IPS-18c (cell line): Measurements from ENCODE around the gene NLRP10.
"Not testable (repeated sequence)": the region's sequence is repeated elsewhere in the genome, so short reads cannot be mapped to it uniquely, and the experiment has no call there.

Source experiments
- H3K4me3 ChIP-seq: 2 replicates; pipeline ENCODE4 v1.7.0; 2013; ENCODE audit warnings: low read depth, mild to moderate bottlenecking, low read length, moderate library complexity; ENCODE audit not compliant: insufficient read depth
- H3K9me3 ChIP-seq: one replicate; pipeline ENCODE4 v1.6.1; 2013; ENCODE audit warnings: mild to moderate bottlenecking, low read length, moderate library complexity; ENCODE audit not compliant: control insufficient read depth, insufficient read depth

Gene NLRP10

DNA sequence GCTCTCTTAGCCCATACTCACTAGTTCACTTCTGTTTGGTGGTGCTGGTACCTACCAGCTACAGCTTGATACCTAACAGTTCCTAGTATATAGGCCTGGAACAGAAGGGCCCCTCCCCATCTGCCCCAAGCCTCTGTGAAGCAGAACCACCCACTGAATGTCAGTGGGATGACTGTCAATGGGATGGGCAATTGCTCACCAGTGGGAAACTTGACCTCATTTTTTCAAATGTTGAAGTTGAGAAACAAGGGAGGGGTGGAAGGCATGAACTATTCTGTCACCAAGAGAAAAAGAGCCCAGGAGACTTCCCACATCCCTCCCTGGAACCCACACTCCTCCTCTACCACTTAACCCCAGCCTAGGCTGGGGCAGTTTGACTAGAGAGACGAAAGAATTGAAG, at the start of gene NLRP10:
NLRP10 (minus strand) TSS at position 62 of the 400 bp plus-strand sequence. CDS start 1,952 bp downstream, outside the sequence.
- H3K9me3 ChIP-seq = peaks cover 3% of the 10 kb centered on the region
- H3K4me3 ChIP-seq = no peak within 1 kb of the TSS

GRCh38 chr11:8013833-8014232, 48.6 kb upstream of the NLRP10 start:
- Histone ChIP-seq H3K9me3 (no peaks in the 10 kb centered on the region), H3K4me3 (no peak overlapping the region)

DNA sequence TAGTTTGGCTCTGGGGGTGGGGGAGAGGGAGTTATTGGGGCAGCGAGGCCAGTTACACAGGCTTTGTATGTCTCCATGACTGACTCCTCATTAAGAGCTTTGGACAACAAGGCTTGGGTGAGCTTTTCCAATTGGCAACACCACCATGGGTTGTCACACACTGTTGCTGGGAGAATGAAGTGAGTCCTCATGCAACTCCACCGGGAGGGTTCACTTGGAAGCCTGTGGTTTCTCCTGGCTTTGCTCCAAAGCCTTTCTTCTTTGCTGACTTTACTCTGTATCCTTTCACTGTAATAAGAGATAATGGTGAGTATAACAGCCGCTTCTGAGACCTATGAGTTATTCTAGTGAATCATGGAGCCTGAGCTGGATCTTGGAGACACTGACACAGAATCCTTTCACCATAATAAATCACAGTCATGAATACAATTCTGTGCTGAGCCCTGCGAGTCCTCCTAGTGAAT, 46.8 kb upstream of the NLRP10 start:
- H3K9me3 ChIP-seq = no peaks in the 10 kb centered on the region
- no peak overlapping the region for H3K4me3 ChIP-seq

DNA sequence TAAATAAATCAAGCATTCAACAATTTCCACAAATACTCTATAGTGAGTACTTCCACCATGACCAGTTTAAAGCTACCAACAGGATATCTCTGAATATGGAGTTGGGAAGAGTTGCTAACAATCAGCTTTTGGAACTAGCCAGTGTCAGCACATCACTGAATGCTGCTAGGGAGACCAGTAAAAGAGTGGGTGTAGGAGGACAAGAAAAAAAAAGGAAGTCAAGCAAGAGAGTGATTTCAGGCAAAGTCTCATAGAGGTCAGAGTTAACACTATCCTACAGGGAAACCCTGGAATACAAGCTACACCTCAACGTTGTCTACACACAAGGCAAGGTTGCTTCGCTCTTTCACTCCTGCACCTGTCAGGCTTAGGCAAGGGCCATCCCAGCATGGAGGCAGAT, 46.1 kb upstream of the NLRP10 start:
- no peak overlapping the region for H3K4me3 ChIP-seq
- H3K9me3 ChIP-seq = no peaks in the 10 kb centered on the region

DNA sequence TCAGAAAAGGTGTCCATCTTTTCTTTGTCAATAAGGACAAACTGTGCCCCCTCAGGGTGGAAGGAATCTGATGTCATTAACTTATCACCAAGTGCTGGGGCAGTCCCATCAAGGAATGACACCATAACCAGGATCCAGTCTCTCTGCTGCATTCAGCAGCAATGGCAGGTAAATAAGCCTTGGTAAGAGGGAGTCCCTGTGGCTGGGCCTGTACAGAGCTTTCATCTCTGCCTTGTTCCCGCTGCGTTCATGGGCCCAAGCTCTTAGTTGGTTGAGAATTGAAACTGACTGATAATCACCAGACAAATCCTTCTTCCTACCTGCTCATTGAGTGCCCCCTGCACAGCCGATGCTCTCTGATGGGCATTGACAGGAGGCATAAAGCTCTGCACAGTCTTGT, 44.6 kb upstream of the NLRP10 start:
- no peaks in the 10 kb centered on the region for H3K9me3 ChIP-seq
- no peak overlapping the region for H3K4me3 ChIP-seq

DNA sequence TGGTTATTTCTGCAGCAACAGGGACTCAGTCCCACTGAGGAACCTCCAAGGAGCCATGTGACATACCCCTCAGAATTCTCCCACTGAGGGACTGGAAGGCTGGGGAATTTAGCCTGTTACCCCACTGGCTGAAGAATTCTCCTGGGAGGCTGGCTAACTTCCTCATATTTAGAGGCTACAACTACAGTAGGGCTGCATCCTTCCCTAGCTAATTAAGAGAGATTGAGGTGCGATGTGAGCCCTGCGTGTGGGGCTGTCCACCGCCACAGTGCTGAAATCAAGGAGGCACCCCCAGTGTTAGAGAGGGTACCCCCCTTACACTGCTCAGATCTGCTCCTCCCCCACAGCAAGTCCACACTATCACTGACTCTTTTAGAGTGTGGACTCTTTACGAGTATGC, 43.0 kb upstream of the NLRP10 start:
- Histone ChIP-seq H3K4me3 (no peak overlapping the region), H3K9me3 (no peaks in the 10 kb centered on the region)

GRCh38 chr11:8006349-8006977, 41.2 kb upstream of the NLRP10 start:
- H3K4me3 ChIP-seq = no peak overlapping the region
- H3K9me3 ChIP-seq = no peaks in the 10 kb centered on the region

DNA sequence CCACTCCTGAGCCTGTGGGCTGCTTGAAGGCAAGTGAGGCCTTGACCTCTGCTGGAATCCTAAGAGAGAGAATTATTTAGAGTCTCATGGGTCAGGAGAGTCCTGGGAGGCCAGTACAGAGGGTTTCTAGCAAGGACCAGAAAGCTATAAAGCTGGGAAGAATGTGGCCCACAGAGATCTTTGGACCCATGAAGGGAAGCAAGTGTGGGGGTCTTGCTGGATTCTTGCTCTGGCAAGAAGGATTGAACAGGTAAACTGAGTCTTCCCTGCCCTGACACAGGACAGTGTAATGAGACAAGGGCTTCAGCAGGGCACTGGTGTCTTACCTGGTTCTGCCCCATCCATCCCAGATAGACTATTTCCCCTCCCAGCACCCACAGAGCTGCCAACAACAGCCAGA, 40.3 kb upstream of the NLRP10 start:
- H3K4me3 ChIP-seq = no peak overlapping the region
- no peaks in the 10 kb centered on the region for H3K9me3 ChIP-seq

- Histone ChIP-seq H3K4me3 (no peak overlapping the region), H3K9me3 (no peaks in the 10 kb centered on the region)
Observed at GRCh38 chr11:8004008-8004407, 38.8 kb upstream of the NLRP10 start.

GRCh38 chr11:8003187-8003586, 37.9 kb upstream of the NLRP10 start:
- H3K4me3 ChIP-seq = no peak overlapping the region
- no peaks in the 10 kb centered on the region for H3K9me3 ChIP-seq

DNA sequence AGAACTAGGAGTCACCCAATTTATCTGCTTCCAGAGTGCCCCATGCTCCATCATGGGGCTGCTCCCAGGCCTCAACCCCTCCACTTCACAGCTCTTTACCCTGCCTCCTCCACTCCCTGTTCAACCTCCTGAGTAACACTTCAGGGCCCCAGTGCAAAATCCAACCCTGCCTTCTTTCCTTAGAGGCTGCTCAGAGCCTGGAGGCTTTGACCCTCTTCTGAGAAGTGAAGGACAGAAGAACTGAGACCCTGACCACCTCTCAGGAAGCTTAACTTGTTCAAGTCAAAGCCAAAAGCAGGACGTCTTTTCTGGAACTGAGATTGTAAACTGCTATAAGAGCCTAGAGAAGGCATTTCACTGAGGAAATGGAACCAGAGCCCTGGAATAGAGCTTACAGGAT, 37.4 kb upstream of the NLRP10 start:
- no peaks in the 10 kb centered on the region for H3K9me3 ChIP-seq
- no peak overlapping the region for H3K4me3 ChIP-seq

DNA sequence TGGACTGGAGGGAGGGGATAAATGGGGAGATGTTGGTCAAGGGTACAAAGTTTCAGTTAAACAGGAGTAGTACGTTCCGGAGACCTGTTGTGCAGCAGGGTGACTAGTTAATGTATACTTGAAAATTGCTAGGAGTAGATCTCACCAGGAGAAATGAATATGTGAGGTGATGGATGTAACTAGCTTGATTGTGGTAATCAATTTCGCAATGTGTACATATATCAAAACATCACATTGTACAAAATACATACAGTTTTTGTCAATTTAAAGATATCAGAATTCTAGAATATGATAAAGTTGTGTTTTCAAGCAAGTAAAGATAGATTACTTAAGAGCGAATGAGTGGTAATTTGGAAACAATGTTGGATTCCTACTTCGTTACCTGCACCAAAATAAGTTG, 35.1 kb upstream of the NLRP10 start:
- Histone ChIP-seq H3K4me3 (no peak overlapping the region), H3K9me3 (no peaks in the 10 kb centered on the region)

DNA sequence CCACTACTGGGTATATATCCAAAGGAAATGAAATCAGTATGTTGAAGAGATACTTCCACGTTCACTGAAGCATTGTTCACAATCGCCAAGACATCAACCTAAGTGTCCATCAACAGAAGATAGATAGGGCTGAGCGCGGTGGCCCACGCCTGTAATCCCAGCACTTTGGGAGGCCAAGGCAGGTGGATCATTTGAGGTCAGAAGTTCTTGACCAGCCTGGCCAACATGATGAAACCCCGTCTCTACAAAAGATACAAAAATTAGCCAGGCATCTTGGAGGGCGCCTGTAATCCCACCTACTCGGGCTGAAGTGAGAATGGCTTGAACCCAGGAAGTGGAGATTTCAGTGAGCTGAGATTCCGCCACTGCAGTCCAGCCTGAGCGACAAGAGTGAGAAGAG, 34.5 kb upstream of the NLRP10 start:
- H3K4me3 ChIP-seq = no peak overlapping the region
- H3K9me3 ChIP-seq = no peaks in the 10 kb centered on the region

DNA sequence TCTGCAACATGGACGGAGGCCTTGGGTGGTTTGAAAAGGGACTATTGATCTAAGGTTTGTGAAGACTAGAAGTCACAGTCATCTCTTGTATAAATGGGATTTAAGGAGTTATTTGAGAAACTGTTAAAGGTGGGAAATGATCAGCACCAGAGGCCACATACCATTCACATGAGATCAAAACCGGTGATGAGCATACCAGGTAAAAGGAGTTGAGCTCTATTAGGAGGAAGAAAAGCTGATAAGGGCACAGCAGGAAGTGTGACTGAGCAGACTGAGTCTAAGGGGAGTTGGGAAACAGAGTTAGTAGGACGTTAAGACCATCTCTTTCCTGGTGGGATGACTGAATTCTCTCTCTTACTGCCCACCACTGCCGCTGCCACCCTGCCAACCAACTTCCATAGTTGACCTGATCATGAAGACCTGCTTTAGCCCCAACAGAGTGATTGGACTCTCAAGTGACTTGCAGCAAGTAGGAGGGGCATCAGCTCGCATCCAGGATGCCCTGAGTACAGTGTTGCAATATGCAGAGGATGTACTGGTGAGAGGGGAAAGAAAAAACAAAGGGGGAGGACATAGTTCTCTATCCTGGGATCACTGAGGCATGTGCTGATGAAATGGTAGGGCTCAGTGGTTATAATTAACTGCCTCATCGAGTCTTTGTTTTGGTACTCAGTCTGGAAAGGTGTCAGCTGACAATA, 29.5 kb upstream of the NLRP10 start:
- no peak overlapping the region for H3K4me3 ChIP-seq
- H3K9me3 ChIP-seq = no peaks in the 10 kb centered on the region

DNA sequence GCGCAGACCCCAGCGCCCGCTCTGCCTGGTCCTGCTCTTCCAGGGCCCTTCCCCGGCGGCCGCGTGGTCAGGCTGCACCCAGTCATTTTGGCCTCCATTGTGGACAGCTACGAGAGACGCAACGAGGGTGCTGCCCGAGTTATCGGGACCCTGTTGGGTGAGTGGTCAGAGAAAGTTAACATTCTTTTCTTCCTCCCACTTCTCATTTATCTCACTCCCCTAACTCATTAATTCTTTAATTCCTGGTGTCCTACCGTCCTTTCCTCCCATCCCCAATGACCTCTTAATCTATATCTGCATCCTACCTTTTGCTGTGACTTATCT, 22.3 kb upstream of the NLRP10 start:
- not testable (repeated sequence) for H3K9me3 ChIP-seq
- peak overlapping the region; percentile 81 for H3K4me3 ChIP-seq

DNA sequence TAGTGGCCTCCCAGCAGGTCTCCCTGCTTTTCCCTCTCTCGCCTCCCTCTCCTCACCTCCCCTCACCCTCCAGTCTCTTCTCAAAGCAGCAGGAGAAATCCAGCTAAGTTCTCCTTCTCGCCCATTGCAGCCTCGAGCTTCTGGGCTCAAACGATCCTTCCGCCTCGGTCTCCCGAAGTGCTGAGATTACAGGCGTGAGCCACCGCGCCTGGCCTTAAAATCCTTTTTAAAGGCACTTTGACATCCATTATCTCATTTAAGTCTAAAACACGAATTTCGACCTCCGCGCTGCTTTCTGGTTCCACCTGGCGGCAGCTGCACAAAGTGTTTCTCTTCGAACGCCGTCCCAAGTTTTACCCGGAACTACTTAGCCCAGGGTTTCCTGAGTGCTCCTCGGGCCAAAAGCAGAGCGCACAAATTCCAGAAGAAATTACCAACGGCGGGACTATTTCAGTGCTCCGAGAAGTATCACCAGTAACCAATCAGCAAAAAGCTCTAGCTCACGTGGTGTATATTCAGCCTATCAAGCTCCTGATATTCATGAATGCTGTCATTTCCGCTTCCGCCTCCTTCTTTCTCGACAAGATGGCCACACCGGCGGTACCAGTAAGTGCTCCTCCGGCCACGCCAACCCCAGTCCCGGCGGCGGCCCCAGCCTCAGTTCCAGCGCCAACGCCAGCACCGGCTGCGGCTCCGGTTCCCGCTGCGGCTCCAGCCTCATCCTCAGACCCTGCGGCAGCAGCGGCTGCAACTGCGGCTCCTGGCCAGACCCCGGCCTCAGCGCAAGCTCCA, 21.7 kb upstream of the NLRP10 start, which contains the start of gene EIF3F:
EIF3F (plus strand) TSS at position 570 of the 792 bp plus-strand sequence; CDS start at position 586, 16 bp downstream.
- Histone ChIP-seq H3K9me3 (peaks cover 2% of the 10 kb centered on the region), H3K4me3 (peak within 1 kb of the TSS; percentile 81)

- Histone ChIP-seq H3K4me3 (no peak overlapping the region), H3K9me3 (peaks cover 2% of the 10 kb centered on the region)
Observed at GRCh38 chr11:7983832-7984590, 18.8 kb upstream of the NLRP10 start.
